Gastrocnemius medialis (tissue), 4 donors: ENCODE results near the gene LIX1. TPM values are rescaled to one million over a fixed set of nuclear protein-coding genes. Genes with fewer than 3 reads are reported as not detected.

Experiments
- ATAC-seq, 2 donors: fragments of 150-250 bp; one replicate each; pipeline ENCODE4 v1.9.1; 2016
- DNase-seq, 2 donors: peaks; one replicate each; pipeline ENCODE4 v3.0.0-alpha.2; 2019
- H3K27ac ChIP-seq, 4 donors: fragments of 200-600 bp; sonication (generic); 1 replicate in 1 of 4; 2 replicates in 3 of 4; pipeline ENCODE4 v1.5.1; 2016 to 2018; ENCODE audit warnings: mild to moderate bottlenecking in 2 of 4, moderate library complexity in 1 of 4
- H3K27me3 ChIP-seq, 3 donors: fragments of 200-600 bp; sonication (generic) in 2 of 3; 1 replicate in 1 of 3; 2 replicates in 2 of 3; pipeline versions ENCODE4 v1.5.1 to v1.6.0; 2016 to 2019; ENCODE audit warnings: mild to moderate bottlenecking in 1 of 3, moderate library complexity in 1 of 3
- H3K36me3 ChIP-seq, 2 donors: fragments of 200-600 bp; sonication (generic) in 1 of 2; one replicate each; pipeline ENCODE4 v1.5.1; 2017 to 2018
- H3K4me1 ChIP-seq, 2 donors: fragments of 200-600 bp; sonication (generic) in 1 of 2; one replicate each; pipeline ENCODE4 v1.5.1; 2016 to 2017; ENCODE audit warnings: mild to moderate bottlenecking in 2 of 2
- H3K4me3 ChIP-seq, 4 donors: fragments of 200-600 bp; sonication (generic) in 3 of 4; 1 replicate in 1 of 4; 2 replicates in 3 of 4; pipeline ENCODE4 v1.5.1; 2016 to 2019; ENCODE audit warnings: mild to moderate bottlenecking in 2 of 4
- H3K9me3 ChIP-seq, 3 donors: fragments of 200-600 bp; sonication (generic) in 2 of 3; 1 replicate in 1 of 3; 2 replicates in 2 of 3; pipeline ENCODE4 v1.5.1; 2016 to 2019
- POLR2A ChIP-seq, 2 donors: fragments of 450-650 bp; IDR thresholded peaks; one replicate each; pipeline ENCODE4 v1.6.1; 2017; ENCODE audit warnings: antibody characterized with exemption in 2 of 2, mild to moderate bottlenecking in 2 of 2, moderate library complexity in 2 of 2
- in situ Hi-C, 4 donors: fragments of 200-750 bp; cut with MboI; loops; one replicate each; pipeline versions ENCODE4 v1.15.0 to v1.8.0; 2017; ENCODE audit warnings: low sequenced_read_pairs in 4 of 4
- intact Hi-C: fragments of 100-400 bp; cut with DNase I; formaldehyde crosslinking; loops from one replicate; pipeline ENCODE4 v1.15.1; 2023; ENCODE audit warnings: low total_unique reads
- total RNA-seq, 4 donors: library from RNA; depleted of rRNA; stranded (reverse); fragments of >200 nt; gene quantifications; one replicate each; pipeline versions ENCODE4 v1.1.0 to v1.2.3, GENCODE V29; 2016
- TF ChIP-seq, protein P1 (sequence below), 5 experiments: fragments of 450-650 bp in 3 of 5; fragments of 200-600 bp in 2 of 5; sonication (generic) in 2 of 5; IDR thresholded peaks in 4 of 5; conservative IDR thresholded peaks in 1 of 5; 1 replicate in 4 of 5; 2 replicates in 1 of 5; pipeline ENCODE4 v1.5.1; 2016 to 2019; ENCODE audit warnings: antibody characterized with exemption in 5 of 5, mild to moderate bottlenecking in 3 of 5, moderate library complexity in 3 of 5

LIX1 gene
- total RNA-seq, 4 donors from 2014 or later: not detected

GRCh38 chr5:97150401-97150800 is 8.0 kb upstream of the LIX1 start:
- intact Hi-C loops (no loop called here), in situ Hi-C loops (loop anchor here (25.0 kb wide), 4 partner anchors 163 to 538 kb away; no protein-coding TSS in a partner anchor)
- no peak overlapping the region for H3K4me3 ChIP-seq

GRCh38 chr5:97149709-97150108 is 7.3 kb upstream of the LIX1 start:
- no peaks in the 10 kb centered on the region for H3K4me1 ChIP-seq
- H3K9me3 ChIP-seq: no peaks in the 10 kb centered on the region
- no peaks in the 10 kb centered on the region for H3K36me3 ChIP-seq
- DNase-seq (no peak), ATAC-seq (no peak)
- H3K4me3 ChIP-seq: no peak overlapping the region
- no peak overlapping the region for H3K27ac ChIP-seq
- no peak for TF ChIP-seq POLR2A (IDR thresholded peaks at IDR 0.05)
- TF ChIP-seq, protein P1, sequence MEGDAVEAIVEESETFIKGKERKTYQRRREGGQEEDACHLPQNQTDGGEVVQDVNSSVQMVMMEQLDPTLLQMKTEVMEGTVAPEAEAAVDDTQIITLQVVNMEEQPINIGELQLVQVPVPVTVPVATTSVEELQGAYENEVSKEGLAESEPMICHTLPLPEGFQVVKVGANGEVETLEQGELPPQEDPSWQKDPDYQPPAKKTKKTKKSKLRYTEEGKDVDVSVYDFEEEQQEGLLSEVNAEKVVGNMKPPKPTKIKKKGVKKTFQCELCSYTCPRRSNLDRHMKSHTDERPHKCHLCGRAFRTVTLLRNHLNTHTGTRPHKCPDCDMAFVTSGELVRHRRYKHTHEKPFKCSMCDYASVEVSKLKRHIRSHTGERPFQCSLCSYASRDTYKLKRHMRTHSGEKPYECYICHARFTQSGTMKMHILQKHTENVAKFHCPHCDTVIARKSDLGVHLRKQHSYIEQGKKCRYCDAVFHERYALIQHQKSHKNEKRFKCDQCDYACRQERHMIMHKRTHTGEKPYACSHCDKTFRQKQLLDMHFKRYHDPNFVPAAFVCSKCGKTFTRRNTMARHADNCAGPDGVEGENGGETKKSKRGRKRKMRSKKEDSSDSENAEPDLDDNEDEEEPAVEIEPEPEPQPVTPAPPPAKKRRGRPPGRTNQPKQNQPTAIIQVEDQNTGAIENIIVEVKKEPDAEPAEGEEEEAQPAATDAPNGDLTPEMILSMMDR (IDR thresholded peaks at IDR 0.05 in 4 of 5, conservative IDR thresholded peaks at IDR 0.05 in 1 of 5): no peak
- in situ Hi-C loops: loop anchor here (25.0 kb wide), 4 partner anchors 162 to 537 kb away; no protein-coding TSS in a partner anchor
- H3K27me3 ChIP-seq: no peaks in the 10 kb centered on the region
- intact Hi-C loops: no loop called here

More at GRCh38 chr5:97150401-97150800, 8.0 kb upstream of the LIX1 start:
- Histone ChIP-seq H3K27ac (no peak overlapping the region), H3K27me3 (no peaks in the 10 kb centered on the region), H3K36me3 (no peaks in the 10 kb centered on the region), H3K4me1 (no peaks in the 10 kb centered on the region), H3K9me3 (no peaks in the 10 kb centered on the region)
- DNase-seq (no peak), ATAC-seq (no peak)
- TF ChIP-seq, protein P1 (IDR thresholded peaks at IDR 0.05 in 4 of 5, conservative IDR thresholded peaks at IDR 0.05 in 1 of 5): no peak
- TF ChIP-seq POLR2A (IDR thresholded peaks at IDR 0.05): no peak

GRCh38 chr5:97148288-97148687 is 5.9 kb upstream of the LIX1 start:
- ATAC-seq (no peak), DNase-seq (no peak)
- Histone ChIP-seq H3K4me3 (no peak overlapping the region), H3K4me1 (no peaks in the 10 kb centered on the region), H3K9me3 (no peaks in the 10 kb centered on the region), H3K36me3 (no peaks in the 10 kb centered on the region), H3K27me3 (no peaks in the 10 kb centered on the region), H3K27ac (no peak overlapping the region)
- TF ChIP-seq, protein P1 (IDR thresholded peaks at IDR 0.05 in 4 of 5, conservative IDR thresholded peaks at IDR 0.05 in 1 of 5): no peak
- TF ChIP-seq POLR2A (IDR thresholded peaks at IDR 0.05): no peak
- intact Hi-C loops (no loop called here), in situ Hi-C loops (no loop called here)

- Histone ChIP-seq H3K27me3 (no peaks in the 10 kb centered on the region), H3K4me1 (no peaks in the 10 kb centered on the region), H3K27ac (no peak overlapping the region), H3K36me3 (no peaks in the 10 kb centered on the region), H3K4me3 (no peak overlapping the region), H3K9me3 (no peaks in the 10 kb centered on the region)
- DNase-seq (no peak), ATAC-seq (no peak)
- intact Hi-C loops (no loop called here), in situ Hi-C loops (no loop called here)
- no peak for TF ChIP-seq POLR2A (IDR thresholded peaks at IDR 0.05)
- TF ChIP-seq, protein P1 (IDR thresholded peaks at IDR 0.05 in 4 of 5, conservative IDR thresholded peaks at IDR 0.05 in 1 of 5): no peak
Observed at GRCh38 chr5:97143704-97144103, 1.3 kb upstream of the LIX1 start.

DNA sequence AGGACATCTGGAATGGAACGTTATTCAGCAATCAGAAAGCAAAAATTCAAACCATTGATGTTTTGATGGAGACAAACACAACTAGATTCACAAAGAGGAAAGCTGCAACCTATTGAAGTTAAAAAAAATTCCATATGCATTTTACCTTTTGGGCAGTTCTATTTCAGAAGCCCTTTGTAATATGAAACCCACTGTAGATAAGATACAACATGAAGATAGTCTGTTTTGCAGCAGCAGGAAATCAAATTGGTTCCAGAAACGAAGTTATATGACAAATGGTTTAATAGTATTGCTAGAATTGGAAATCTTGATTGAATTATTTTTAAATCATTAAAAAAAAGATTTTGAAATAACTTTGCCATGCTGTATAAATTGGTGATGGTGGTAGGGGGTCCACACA is 872 bp downstream of the LIX1 start:
- no peak for TF ChIP-seq POLR2A (IDR thresholded peaks at IDR 0.05)
- TF ChIP-seq, protein P1 (IDR thresholded peaks at IDR 0.05 in 4 of 5, conservative IDR thresholded peaks at IDR 0.05 in 1 of 5): no peak
- Histone ChIP-seq H3K36me3 (no peaks in the 10 kb centered on the region), H3K4me3 (no peak overlapping the region), H3K9me3 (no peaks in the 10 kb centered on the region), H3K27me3 (no peaks in the 10 kb centered on the region), H3K4me1 (no peaks in the 10 kb centered on the region), H3K27ac (no peak overlapping the region)
- intact Hi-C loops: no loop called here
- DNase-seq (no peak), ATAC-seq (no peak)
- in situ Hi-C loops: no loop called here
